Activated CD4-positive, alpha-beta T cell treated with anti-CD3 and anti-CD28 coated beads for 36 hours (primary cell): ENCODE results near the gene TEX38. TPM values are rescaled to one million over a fixed set of nuclear protein-coding genes. Genes with fewer than 3 reads are reported as not detected.

Experiments
- total RNA-seq, 2 experiments: library from RNA; stranded (reverse); gene quantifications; one replicate each; pipeline ENCODE4 v1.2.3, GENCODE V29; 2021

TEX38 gene
- total RNA-seq, 2 experiments from 2014 or later = 0.18 TPM; not detected in 1

Other genes with a start within 250 kb of the TEX38 start
- under 1 TPM in 1 of 2 experiments, not detected in 1; 0.05 TPM for gene DMBX1, start 182.0 kb upstream of the TEX38 start, total RNA-seq
- not detected for gene KNCN, start 120.2 kb upstream of the TEX38 start, total RNA-seq
- 10 to 100 TPM; 27.8 to 31.0 TPM for gene MKNK1, start 67.6 kb upstream of the TEX38 start, total RNA-seq
- 1 to 10 TPM; 8.5 to 8.9 TPM for gene MOB3C, start 55.0 kb upstream of the TEX38 start, total RNA-seq
- 10 to 100 TPM; 46.1 to 48.5 TPM for gene ATPAF1, start 3.5 kb upstream of the TEX38 start, total RNA-seq
- 10 to 100 TPM; 37.8 to 54.3 TPM for gene EFCAB14, start 47.3 kb downstream of the TEX38 start, total RNA-seq
- not detected for gene CYP4B1, start 127.2 kb downstream of the TEX38 start, total RNA-seq